ENCODE measurements around the gene GP9.

DNA sequence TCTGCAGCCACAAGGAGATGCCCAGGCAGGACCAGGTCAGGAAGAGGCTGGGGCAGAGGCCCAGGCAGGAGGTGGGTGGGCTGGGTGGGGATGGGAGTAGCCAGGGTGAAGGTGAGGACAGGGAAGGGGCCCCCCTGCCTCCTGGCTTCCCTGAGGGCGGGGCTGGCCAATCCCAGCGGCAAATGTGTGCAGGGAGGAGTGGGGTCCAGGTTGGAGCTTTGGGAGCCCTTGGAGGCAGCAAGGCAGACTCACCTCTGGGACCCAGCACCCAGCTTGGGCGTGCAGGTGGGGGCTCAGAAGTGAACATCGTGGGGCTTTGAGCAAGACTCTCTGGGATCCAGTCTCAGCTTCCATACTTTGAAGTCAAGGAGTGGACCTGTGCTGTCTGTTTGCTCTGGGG, 25.2 kb downstream of the GP9 start:
- TF ChIP-seq CTCF (IDR thresholded peaks at IDR 0.05) = no peak
- no peak for TF ChIP-seq POLR2A (IDR thresholded peaks at IDR 0.05)
